ENCODE results near the gene PDSS2.

Gene PDSS2

DNA sequence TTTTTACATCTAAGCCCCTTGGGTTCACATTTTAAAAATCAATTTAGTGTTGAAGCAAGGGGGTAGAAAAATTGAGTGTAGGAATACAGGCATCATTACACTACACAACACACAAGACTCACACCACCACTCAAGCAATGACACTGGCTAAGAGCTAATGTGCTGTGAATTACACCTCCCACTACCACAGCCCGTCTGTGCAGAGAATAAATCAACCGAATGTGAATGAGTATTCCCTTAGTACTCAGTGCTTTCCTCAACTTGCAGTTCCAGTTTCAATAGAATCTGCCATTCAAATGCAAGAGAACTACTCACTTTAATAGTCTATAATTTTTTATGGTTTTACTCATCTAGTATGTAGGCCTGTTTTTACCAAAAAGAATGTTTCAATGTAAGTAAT is 114.4 kb downstream of the PDSS2 start:
- H3K4me2 ChIP-seq (ENCODE audit: low read length) = no peak overlapping the region
- no peaks in the 10 kb centered on the region for H3K9me2 ChIP-seq (replicated peaks; ENCODE audit: control insufficient read depth, low read length)
- H3F3A ChIP-seq (ENCODE audit: control insufficient read depth, insufficient read depth) = no peaks in the 10 kb centered on the region
- H3K27ac ChIP-seq (ENCODE audit: low read depth, low read length) = no peak overlapping the region
- no peak overlapping the region for H3K4me3 ChIP-seq (ENCODE audit: low read length)
- H3K4me1 ChIP-seq (ENCODE audit: control insufficient read depth, low read length) = peaks cover 16% of the 10 kb centered on the region
- TF ChIP-seq CTCF (IDR thresholded peaks at IDR 0.05; ENCODE audit: low read depth, low read length, poor library complexity, severe bottlenecking) = no peak
- TF ChIP-seq EZH2phosphoT487 (IDR thresholded peaks at IDR 0.05; ENCODE audit: borderline replicate concordance, low read length) = no peak
- H4K20me1 ChIP-seq (ENCODE audit: control insufficient read depth, insufficient read depth, low read depth, low read length) = no peaks in the 10 kb centered on the region
- no peaks in the 10 kb centered on the region for H3K79me2 ChIP-seq (ENCODE audit: control insufficient read depth, low read length)
- no peaks in the 10 kb centered on the region for H3K36me3 ChIP-seq (ENCODE audit: control insufficient read depth, low read length)
- no peaks in the 10 kb centered on the region for H3K9me3 ChIP-seq (ENCODE audit: control insufficient read depth, insufficient read depth, low read length)
- H3K27me3 ChIP-seq (ENCODE audit: control insufficient read depth, low read length) = no peaks in the 10 kb centered on the region

GRCh38 chr6:107344383-107344782 is 115.0 kb downstream of the PDSS2 start:
- Histone ChIP-seq H3F3A (ENCODE audit: control insufficient read depth, insufficient read depth) (no peaks in the 10 kb centered on the region), H3K27ac (ENCODE audit: low read depth, low read length) (no peak overlapping the region), H3K79me2 (ENCODE audit: control insufficient read depth, low read length) (no peaks in the 10 kb centered on the region), H4K20me1 (ENCODE audit: control insufficient read depth, insufficient read depth, low read depth, low read length) (no peaks in the 10 kb centered on the region), H3K9me2 (replicated peaks; ENCODE audit: control insufficient read depth, low read length) (no peaks in the 10 kb centered on the region), H3K36me3 (ENCODE audit: control insufficient read depth, low read length) (no peaks in the 10 kb centered on the region), H3K4me1 (ENCODE audit: control insufficient read depth, low read length) (peaks cover 16% of the 10 kb centered on the region), H3K9me3 (ENCODE audit: control insufficient read depth, insufficient read depth, low read length) (no peaks in the 10 kb centered on the region), H3K4me2 (ENCODE audit: low read length) (no peak overlapping the region), H3K27me3 (ENCODE audit: control insufficient read depth, low read length) (no peaks in the 10 kb centered on the region), H3K4me3 (ENCODE audit: low read length) (no peak overlapping the region)
- TF ChIP-seq EZH2phosphoT487 (IDR thresholded peaks at IDR 0.05; ENCODE audit: borderline replicate concordance, low read length) (no peak), CTCF (IDR thresholded peaks at IDR 0.05; ENCODE audit: low read depth, low read length, poor library complexity, severe bottlenecking) (no peak)

- Histone ChIP-seq H3K9me3 (ENCODE audit: control insufficient read depth, insufficient read depth, low read length) (no peaks in the 10 kb centered on the region), H3F3A (ENCODE audit: control insufficient read depth, insufficient read depth) (no peaks in the 10 kb centered on the region), H3K4me3 (ENCODE audit: low read length) (no peak overlapping the region), H3K9me2 (replicated peaks; ENCODE audit: control insufficient read depth, low read length) (no peaks in the 10 kb centered on the region), H3K27me3 (ENCODE audit: control insufficient read depth, low read length) (no peaks in the 10 kb centered on the region), H3K4me2 (ENCODE audit: low read length) (no peak overlapping the region), H4K20me1 (ENCODE audit: control insufficient read depth, insufficient read depth, low read depth, low read length) (no peaks in the 10 kb centered on the region), H3K4me1 (ENCODE audit: control insufficient read depth, low read length) (peaks cover 16% of the 10 kb centered on the region), H3K36me3 (ENCODE audit: control insufficient read depth, low read length) (no peaks in the 10 kb centered on the region), H3K27ac (ENCODE audit: low read depth, low read length) (no peak overlapping the region), H3K79me2 (ENCODE audit: control insufficient read depth, low read length) (no peaks in the 10 kb centered on the region)
- TF ChIP-seq EZH2phosphoT487 (IDR thresholded peaks at IDR 0.05; ENCODE audit: borderline replicate concordance, low read length) (no peak), CTCF (IDR thresholded peaks at IDR 0.05; ENCODE audit: low read depth, low read length, poor library complexity, severe bottlenecking) (no peak)
Observed at GRCh38 chr6:107342144-107342543, 117.2 kb downstream of the PDSS2 start.

GRCh38 chr6:107340881-107341280 is 118.5 kb downstream of the PDSS2 start:
- H3K4me3 ChIP-seq (ENCODE audit: low read length) = no peak overlapping the region
- no peaks in the 10 kb centered on the region for H3K9me2 ChIP-seq (replicated peaks; ENCODE audit: control insufficient read depth, low read length)
- H4K20me1 ChIP-seq (ENCODE audit: control insufficient read depth, insufficient read depth, low read depth, low read length) = no peaks in the 10 kb centered on the region
- H3K9me3 ChIP-seq (ENCODE audit: control insufficient read depth, insufficient read depth, low read length) = no peaks in the 10 kb centered on the region
- H3K4me2 ChIP-seq (ENCODE audit: low read length) = no peak overlapping the region
- H3K36me3 ChIP-seq (ENCODE audit: control insufficient read depth, low read length) = no peaks in the 10 kb centered on the region
- no peak for TF ChIP-seq EZH2phosphoT487 (IDR thresholded peaks at IDR 0.05; ENCODE audit: borderline replicate concordance, low read length)
- no peak for TF ChIP-seq CTCF (IDR thresholded peaks at IDR 0.05; ENCODE audit: low read depth, low read length, poor library complexity, severe bottlenecking)
- H3F3A ChIP-seq (ENCODE audit: control insufficient read depth, insufficient read depth) = no peaks in the 10 kb centered on the region
- H3K27me3 ChIP-seq (ENCODE audit: control insufficient read depth, low read length) = no peaks in the 10 kb centered on the region
- H3K27ac ChIP-seq (ENCODE audit: low read depth, low read length) = no peak overlapping the region
- peaks cover 16% of the 10 kb centered on the region for H3K4me1 ChIP-seq (ENCODE audit: control insufficient read depth, low read length)
- no peaks in the 10 kb centered on the region for H3K79me2 ChIP-seq (ENCODE audit: control insufficient read depth, low read length)

Measured in DOHH2 (cell line).